ENCODE data around the gene RNF182.
A peak's percentile ranks its signal among the peaks of the same experiment; 100 is the strongest.

RNF182 gene

GRCh38 chr6:13919861-13920260 is 4.9 kb upstream of the RNF182 start:
- Histone ChIP-seq H3K4me1 (ENCODE audit: control insufficient read depth in 1 of 2, insufficient read depth in 2 of 2, low read length in 2 of 2) (peaks cover 0 to 6% of the 10 kb centered on the region in 2 donors), H3K27me3 (ENCODE audit: low read depth, low read length) (peaks cover 9% of the 10 kb centered on the region), H3K4me3 (ENCODE audit: low read depth in 1 of 2, low read length in 2 of 2) (no peak overlapping the region), H3K27ac (ENCODE audit: low read length) (no peak overlapping the region), H3K9me3 (ENCODE audit: control insufficient read depth in 1 of 2, low read length in 2 of 2) (no peaks in the 10 kb centered on the region), H3K36me3 (ENCODE audit: control insufficient read depth in 1 of 2, insufficient read depth in 2 of 2, low read length in 2 of 2) (no peaks in the 10 kb centered on the region)

GRCh38 chr6:13920552-13920951 is 4.2 kb upstream of the RNF182 start:
- Histone ChIP-seq H3K27me3 (ENCODE audit: low read depth, low read length) (peaks cover 14% of the 10 kb centered on the region), H3K36me3 (ENCODE audit: control insufficient read depth in 1 of 2, insufficient read depth in 2 of 2, low read length in 2 of 2) (no peaks in the 10 kb centered on the region), H3K4me1 (ENCODE audit: control insufficient read depth in 1 of 2, insufficient read depth in 2 of 2, low read length in 2 of 2) (peaks cover 5 to 12% of the 10 kb centered on the region in 2 donors), H3K9me3 (ENCODE audit: control insufficient read depth in 1 of 2, low read length in 2 of 2) (no peaks in the 10 kb centered on the region), H3K4me3 (ENCODE audit: low read depth in 1 of 2, low read length in 2 of 2) (no peak overlapping the region), H3K27ac (ENCODE audit: low read length) (no peak overlapping the region)

GRCh38 chr6:13922750-13923149 is 2.0 kb upstream of the RNF182 start:
- H3K4me3 ChIP-seq (ENCODE audit: low read depth in 1 of 2, low read length in 2 of 2): no peak overlapping the region
- no peaks in the 10 kb centered on the region for H3K9me3 ChIP-seq (ENCODE audit: control insufficient read depth in 1 of 2, low read length in 2 of 2)
- H3K27ac ChIP-seq (ENCODE audit: low read length): no peak overlapping the region
- H3K36me3 ChIP-seq (ENCODE audit: control insufficient read depth in 1 of 2, insufficient read depth in 2 of 2, low read length in 2 of 2): no peaks in the 10 kb centered on the region
- peaks cover 28% of the 10 kb centered on the region for H3K27me3 ChIP-seq (ENCODE audit: low read depth, low read length)
- H3K4me1 ChIP-seq (ENCODE audit: control insufficient read depth in 1 of 2, insufficient read depth in 2 of 2, low read length in 2 of 2): peaks cover 5 to 14% of the 10 kb centered on the region in 2 donors

- Histone ChIP-seq H3K4me1 (ENCODE audit: control insufficient read depth in 1 of 2, insufficient read depth in 2 of 2, low read length in 2 of 2) (peaks cover 5 to 14% of the 10 kb centered on the region in 2 donors), H3K4me3 (ENCODE audit: low read depth in 1 of 2, low read length in 2 of 2) (no peak overlapping the region), H3K27ac (ENCODE audit: low read length) (no peak overlapping the region), H3K36me3 (ENCODE audit: control insufficient read depth in 1 of 2, insufficient read depth in 2 of 2, low read length in 2 of 2) (no peaks in the 10 kb centered on the region), H3K9me3 (ENCODE audit: control insufficient read depth in 1 of 2, low read length in 2 of 2) (no peaks in the 10 kb centered on the region), H3K27me3 (ENCODE audit: low read depth, low read length) (peaks cover 30% of the 10 kb centered on the region)
Measured at GRCh38 chr6:13923527-13924145, 1.1 kb upstream of the RNF182 start.

GRCh38 chr6:13924146-13924948 is 405 bp upstream of the RNF182 start:
- H3K36me3 ChIP-seq (ENCODE audit: control insufficient read depth in 1 of 2, insufficient read depth in 2 of 2, low read length in 2 of 2): no peaks in the 10 kb centered on the region
- peaks cover 30% of the 10 kb centered on the region for H3K27me3 ChIP-seq (ENCODE audit: low read depth, low read length)
- H3K4me3 ChIP-seq (ENCODE audit: low read depth in 1 of 2, low read length in 2 of 2): peak overlapping the region; percentile 47 to 59
- H3K4me1 ChIP-seq (ENCODE audit: control insufficient read depth in 1 of 2, insufficient read depth in 2 of 2, low read length in 2 of 2): peaks cover 5 to 14% of the 10 kb centered on the region in 2 donors
- H3K9me3 ChIP-seq (ENCODE audit: control insufficient read depth in 1 of 2, low read length in 2 of 2): no peaks in the 10 kb centered on the region
- H3K27ac ChIP-seq (ENCODE audit: low read length): no peak overlapping the region

- H3K27me3 ChIP-seq (ENCODE audit: low read depth, low read length): peaks cover 30% of the 10 kb centered on the region
- H3K4me3 ChIP-seq (ENCODE audit: low read depth in 1 of 2, low read length in 2 of 2): no peak overlapping the region
- no peaks in the 10 kb centered on the region for H3K9me3 ChIP-seq (ENCODE audit: control insufficient read depth in 1 of 2, low read length in 2 of 2)
- H3K36me3 ChIP-seq (ENCODE audit: control insufficient read depth in 1 of 2, insufficient read depth in 2 of 2, low read length in 2 of 2): no peaks in the 10 kb centered on the region
- peaks cover 5 to 14% of the 10 kb centered on the region in 2 donors for H3K4me1 ChIP-seq (ENCODE audit: control insufficient read depth in 1 of 2, insufficient read depth in 2 of 2, low read length in 2 of 2)
- no peak overlapping the region for H3K27ac ChIP-seq (ENCODE audit: low read length)
Measured at GRCh38 chr6:13926378-13926777, 1.6 kb downstream of the RNF182 start.

- Histone ChIP-seq H3K27ac (ENCODE audit: low read length) (no peak overlapping the region), H3K9me3 (ENCODE audit: control insufficient read depth in 1 of 2, low read length in 2 of 2) (no peaks in the 10 kb centered on the region), H3K27me3 (ENCODE audit: low read depth, low read length) (peaks cover 30% of the 10 kb centered on the region), H3K36me3 (ENCODE audit: control insufficient read depth in 1 of 2, insufficient read depth in 2 of 2, low read length in 2 of 2) (no peaks in the 10 kb centered on the region), H3K4me1 (ENCODE audit: control insufficient read depth in 1 of 2, insufficient read depth in 2 of 2, low read length in 2 of 2) (peaks cover 5 to 14% of the 10 kb centered on the region in 2 donors), H3K4me3 (ENCODE audit: low read depth in 1 of 2, low read length in 2 of 2) (no peak overlapping the region)
Measured at GRCh38 chr6:13927203-13927602, 2.5 kb downstream of the RNF182 start.

- peaks cover 5 to 14% of the 10 kb centered on the region in 2 donors for H3K4me1 ChIP-seq (ENCODE audit: control insufficient read depth in 1 of 2, insufficient read depth in 2 of 2, low read length in 2 of 2)
- no peaks in the 10 kb centered on the region for H3K36me3 ChIP-seq (ENCODE audit: control insufficient read depth in 1 of 2, insufficient read depth in 2 of 2, low read length in 2 of 2)
- no peak overlapping the region for H3K4me3 ChIP-seq (ENCODE audit: low read depth in 1 of 2, low read length in 2 of 2)
- H3K9me3 ChIP-seq (ENCODE audit: control insufficient read depth in 1 of 2, low read length in 2 of 2): no peaks in the 10 kb centered on the region
- no peak overlapping the region for H3K27ac ChIP-seq (ENCODE audit: low read length)
- H3K27me3 ChIP-seq (ENCODE audit: low read depth, low read length): peaks cover 25% of the 10 kb centered on the region
Measured at GRCh38 chr6:13929196-13929595, 4.4 kb downstream of the RNF182 start.

GRCh38 chr6:13931797-13932402 is 7.1 kb downstream of the RNF182 start:
- Histone ChIP-seq H3K27me3 (ENCODE audit: low read depth, low read length) (peaks cover 10% of the 10 kb centered on the region), H3K36me3 (ENCODE audit: control insufficient read depth in 1 of 2, insufficient read depth in 2 of 2, low read length in 2 of 2) (no peaks in the 10 kb centered on the region), H3K9me3 (ENCODE audit: control insufficient read depth in 1 of 2, low read length in 2 of 2) (no peaks in the 10 kb centered on the region), H3K4me1 (ENCODE audit: control insufficient read depth in 1 of 2, insufficient read depth in 2 of 2, low read length in 2 of 2) (no peaks in the 10 kb centered on the region), H3K27ac (ENCODE audit: low read length) (no peak overlapping the region), H3K4me3 (ENCODE audit: low read depth in 1 of 2, low read length in 2 of 2) (no peak overlapping the region)

- no peaks in the 10 kb centered on the region for H3K4me1 ChIP-seq (ENCODE audit: control insufficient read depth in 1 of 2, insufficient read depth in 2 of 2, low read length in 2 of 2)
- no peak overlapping the region for H3K27ac ChIP-seq (ENCODE audit: low read length)
- no peaks in the 10 kb centered on the region for H3K9me3 ChIP-seq (ENCODE audit: control insufficient read depth in 1 of 2, low read length in 2 of 2)
- peaks cover under 1% of the 10 kb centered on the region for H3K27me3 ChIP-seq (ENCODE audit: low read depth, low read length)
- H3K4me3 ChIP-seq (ENCODE audit: low read depth in 1 of 2, low read length in 2 of 2): no peak overlapping the region
- H3K36me3 ChIP-seq (ENCODE audit: control insufficient read depth in 1 of 2, insufficient read depth in 2 of 2, low read length in 2 of 2): no peaks in the 10 kb centered on the region
Measured at GRCh38 chr6:13932785-13933184, 8.0 kb downstream of the RNF182 start.

GRCh38 chr6:13934721-13935120 is 10.0 kb downstream of the RNF182 start:
- H3K36me3 ChIP-seq (ENCODE audit: control insufficient read depth in 1 of 2, insufficient read depth in 2 of 2, low read length in 2 of 2): no peaks in the 10 kb centered on the region
- no peak overlapping the region for H3K27ac ChIP-seq (ENCODE audit: low read length)
- no peaks in the 10 kb centered on the region for H3K27me3 ChIP-seq (ENCODE audit: low read depth, low read length)
- H3K4me1 ChIP-seq (ENCODE audit: control insufficient read depth in 1 of 2, insufficient read depth in 2 of 2, low read length in 2 of 2): no peaks in the 10 kb centered on the region
- no peaks in the 10 kb centered on the region for H3K9me3 ChIP-seq (ENCODE audit: control insufficient read depth in 1 of 2, low read length in 2 of 2)
- H3K4me3 ChIP-seq (ENCODE audit: low read depth in 1 of 2, low read length in 2 of 2): no peak overlapping the region

Measured in muscle layer of duodenum (tissue), 2 donors.